ENCODE results near the gene XPA.
"Not testable (repeated sequence)": the region's sequence is repeated elsewhere in the genome, so short reads cannot be mapped to it uniquely, and the experiment has no call there.

XPA gene

GRCh38 chr9:97703437-97704344 lies 6.6 kb upstream of the XPA start:
- TF ChIP-seq, protein P1, sequence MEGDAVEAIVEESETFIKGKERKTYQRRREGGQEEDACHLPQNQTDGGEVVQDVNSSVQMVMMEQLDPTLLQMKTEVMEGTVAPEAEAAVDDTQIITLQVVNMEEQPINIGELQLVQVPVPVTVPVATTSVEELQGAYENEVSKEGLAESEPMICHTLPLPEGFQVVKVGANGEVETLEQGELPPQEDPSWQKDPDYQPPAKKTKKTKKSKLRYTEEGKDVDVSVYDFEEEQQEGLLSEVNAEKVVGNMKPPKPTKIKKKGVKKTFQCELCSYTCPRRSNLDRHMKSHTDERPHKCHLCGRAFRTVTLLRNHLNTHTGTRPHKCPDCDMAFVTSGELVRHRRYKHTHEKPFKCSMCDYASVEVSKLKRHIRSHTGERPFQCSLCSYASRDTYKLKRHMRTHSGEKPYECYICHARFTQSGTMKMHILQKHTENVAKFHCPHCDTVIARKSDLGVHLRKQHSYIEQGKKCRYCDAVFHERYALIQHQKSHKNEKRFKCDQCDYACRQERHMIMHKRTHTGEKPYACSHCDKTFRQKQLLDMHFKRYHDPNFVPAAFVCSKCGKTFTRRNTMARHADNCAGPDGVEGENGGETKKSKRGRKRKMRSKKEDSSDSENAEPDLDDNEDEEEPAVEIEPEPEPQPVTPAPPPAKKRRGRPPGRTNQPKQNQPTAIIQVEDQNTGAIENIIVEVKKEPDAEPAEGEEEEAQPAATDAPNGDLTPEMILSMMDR (IDR thresholded peaks at IDR 0.05; ENCODE audit: borderline replicate concordance, insufficient read depth, low read depth, low read length) = no peak
- H3K4me3 ChIP-seq (ENCODE audit: low read depth, low read length) = no peak overlapping the region

DNA sequence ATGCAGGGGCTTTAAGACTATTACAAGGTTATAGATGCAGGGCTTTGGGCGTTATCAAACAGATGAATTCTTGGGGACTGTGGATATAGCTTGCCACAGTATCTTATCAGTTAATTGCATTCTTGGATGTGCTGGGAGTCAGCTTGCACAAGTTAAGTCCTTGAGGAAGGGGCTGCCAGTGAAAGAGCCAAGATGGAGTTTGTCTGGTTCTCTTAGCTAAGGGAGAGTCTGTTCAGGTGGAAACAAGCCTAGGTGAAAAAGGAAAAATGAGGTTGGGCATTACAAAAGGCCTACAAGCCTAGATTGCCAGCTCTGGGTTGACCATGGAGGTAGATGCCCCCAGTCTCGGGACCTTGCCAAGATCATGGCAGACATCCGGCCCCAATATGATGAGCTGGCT lies 2.7 kb upstream of the XPA start:
- H3K4me3 ChIP-seq (ENCODE audit: low read depth, low read length) = not testable (repeated sequence)

- H3K4me3 ChIP-seq (ENCODE audit: low read depth, low read length) = not testable (repeated sequence)
Measured at GRCh38 chr9:97699281-97699680, 2.1 kb upstream of the XPA start.

DNA sequence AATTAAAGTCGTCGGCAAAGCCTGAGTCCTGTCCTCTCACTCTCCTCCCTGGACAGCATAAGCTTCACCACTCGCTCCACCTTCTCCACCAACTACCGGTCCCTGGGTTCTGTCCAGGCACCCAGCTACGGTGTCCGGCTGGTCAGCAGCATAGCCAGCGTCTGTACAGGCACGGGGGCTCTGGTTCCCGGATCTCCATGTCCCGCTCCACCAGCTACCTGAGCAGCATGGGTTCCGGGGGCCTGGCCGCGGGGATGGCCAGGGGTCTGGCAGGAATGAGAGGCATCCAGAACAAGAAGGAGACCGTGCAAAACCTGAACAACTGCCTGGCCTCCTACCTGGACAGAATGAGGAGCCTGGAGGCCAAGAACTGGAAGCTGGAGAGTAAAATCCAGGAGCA lies 1.7 kb upstream of the XPA start:
- TF ChIP-seq, protein P1 (IDR thresholded peaks at IDR 0.05; ENCODE audit: borderline replicate concordance, insufficient read depth, low read depth, low read length) = no peak

GRCh38 chr9:97697837-97698236 lies 697 bp upstream of the XPA start:
- TF ChIP-seq, protein P1 (IDR thresholded peaks at IDR 0.05; ENCODE audit: borderline replicate concordance, insufficient read depth, low read depth, low read length) = no peak
- H3K4me3 ChIP-seq (ENCODE audit: low read depth, low read length) = no peak overlapping the region

More for the DNA sequence above, 1.7 kb upstream of the XPA start:
- no peak overlapping the region for H3K4me3 ChIP-seq (ENCODE audit: low read depth, low read length)

GRCh38 chr9:97695995-97696802 lies 941 bp downstream of the XPA start:
- TF ChIP-seq, protein P1 (IDR thresholded peaks at IDR 0.05; ENCODE audit: borderline replicate concordance, insufficient read depth, low read depth, low read length) = no peak
- peak overlapping the region; percentile 85 for H3K4me3 ChIP-seq (ENCODE audit: low read depth, low read length)

DNA sequence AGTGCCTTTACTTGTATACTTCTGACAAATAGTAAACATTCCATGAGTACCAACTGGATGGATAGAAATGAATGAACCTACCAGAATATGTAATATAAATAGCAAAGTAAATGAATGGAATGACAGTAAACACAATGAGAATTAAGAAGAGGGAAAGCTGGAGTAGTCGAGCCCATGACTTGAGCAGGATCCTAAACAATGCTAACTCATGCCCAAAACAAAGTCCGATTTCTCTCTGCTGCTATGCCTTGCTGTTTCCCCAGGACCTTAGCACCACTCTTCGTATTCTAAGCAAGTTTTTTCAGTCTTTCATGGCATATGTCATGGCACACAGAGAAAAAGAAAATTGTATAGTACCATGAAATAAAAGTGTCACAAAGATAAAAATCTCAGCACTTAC lies 1.8 kb downstream of the XPA start:
- H3K4me3 ChIP-seq (ENCODE audit: low read depth, low read length) = no peak overlapping the region
- TF ChIP-seq, protein P1 (IDR thresholded peaks at IDR 0.05; ENCODE audit: borderline replicate concordance, insufficient read depth, low read depth, low read length) = no peak

- no peak overlapping the region for H3K4me3 ChIP-seq (ENCODE audit: low read depth, low read length)
- TF ChIP-seq, protein P1 (IDR thresholded peaks at IDR 0.05; ENCODE audit: borderline replicate concordance, insufficient read depth, low read depth, low read length) = no peak
Measured at GRCh38 chr9:97694769-97695168, 2.4 kb downstream of the XPA start.
